Measurements from ENCODE around the gene SIX4.
"Not testable (repeated sequence)": the region's sequence is repeated elsewhere in the genome, so short reads cannot be mapped to it uniquely, and the experiment has no call there.

The SIX4 gene

GRCh38 chr14:60723907-60724618, at the start of gene SIX4:
TSS of gene SIX4 (minus strand) at chr14:60724351. CDS start at chr14:60724074, 277 bp downstream.
- DNase-seq, result peak; percentile 58

GRCh38 chr14:60773558-60773957, 49.4 kb upstream of the SIX4 start:
- DNase-seq, result no peak

GRCh38 chr14:60771117-60771516, 47.0 kb upstream of the SIX4 start:
- DNase-seq, result no peak

- DNase-seq, result no peak
Observed at GRCh38 chr14:60768602-60769001, 44.5 kb upstream of the SIX4 start.

GRCh38 chr14:60760644-60761364, 36.7 kb upstream of the SIX4 start:
- DNase-seq, result no peak

GRCh38 chr14:60760209-60760608, 36.1 kb upstream of the SIX4 start:
- no peak for DNase-seq

- no peak for DNase-seq
Observed at GRCh38 chr14:60758885-60759284, 34.7 kb upstream of the SIX4 start.

DNA sequence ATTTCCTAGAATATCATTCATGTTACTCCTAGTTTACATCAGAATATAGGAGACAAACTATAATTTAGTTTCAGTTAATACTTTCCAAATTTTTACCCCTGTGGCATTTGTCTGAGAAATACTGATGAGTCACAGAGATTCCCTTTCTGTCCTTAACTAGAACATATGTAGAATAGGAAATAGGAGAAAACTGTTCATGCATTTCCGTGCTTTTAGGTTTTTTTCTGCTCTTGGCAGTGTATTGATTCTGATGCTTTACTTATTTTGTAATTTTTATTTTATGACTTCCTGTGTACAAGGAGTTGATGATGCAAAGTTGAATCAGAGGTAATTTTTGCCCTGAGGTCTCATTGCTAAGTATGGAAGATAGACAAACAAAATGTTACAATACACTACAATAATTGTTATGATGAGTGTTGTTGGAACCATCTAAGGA, 33.4 kb upstream of the SIX4 start:
- DNase-seq, result no peak

GRCh38 chr14:60756847-60757246, 32.7 kb upstream of the SIX4 start:
- no peak for DNase-seq

GRCh38 chr14:60753264-60754119, 29.3 kb upstream of the SIX4 start:
- no peak for DNase-seq

- no peak for DNase-seq
Observed at GRCh38 chr14:60744566-60744965, 20.4 kb upstream of the SIX4 start.

DNA sequence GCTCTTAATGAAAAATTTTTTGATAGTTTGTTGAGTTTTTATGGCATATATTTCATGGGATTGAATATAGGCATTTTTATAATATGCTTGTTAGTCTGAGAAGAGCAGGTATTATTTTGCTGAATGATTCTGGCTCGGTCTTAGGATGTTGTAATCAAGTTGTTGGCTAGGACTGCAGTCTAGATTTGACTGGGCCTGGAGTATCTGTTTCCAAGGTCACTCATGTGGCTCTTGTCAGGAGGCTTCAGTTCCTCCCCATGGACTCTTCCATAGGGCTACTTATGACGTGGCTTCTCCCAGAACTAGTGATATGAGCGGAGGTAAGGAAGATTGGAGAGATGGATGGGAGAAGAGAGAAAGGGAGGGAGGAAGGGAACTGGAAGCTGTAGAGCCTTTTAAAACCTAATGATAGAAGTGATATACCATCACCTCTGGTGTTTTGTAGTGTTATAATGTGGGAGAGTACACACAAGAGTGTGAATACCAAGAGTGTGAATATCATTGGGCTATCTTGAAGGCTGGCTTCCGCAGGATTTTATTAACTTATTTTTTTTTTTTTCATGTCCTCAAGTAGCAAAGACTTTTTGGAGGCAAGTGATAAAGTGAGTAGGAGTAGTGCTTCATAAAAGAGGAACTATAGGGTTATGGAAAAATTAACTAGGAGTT, 14.8 kb upstream of the SIX4 start:
- DNase-seq, result no peak

- no peak for DNase-seq
Observed at GRCh38 chr14:60736494-60736893, 12.3 kb upstream of the SIX4 start.

- no peak for DNase-seq
Observed at GRCh38 chr14:60735416-60735815, 11.3 kb upstream of the SIX4 start.

DNA sequence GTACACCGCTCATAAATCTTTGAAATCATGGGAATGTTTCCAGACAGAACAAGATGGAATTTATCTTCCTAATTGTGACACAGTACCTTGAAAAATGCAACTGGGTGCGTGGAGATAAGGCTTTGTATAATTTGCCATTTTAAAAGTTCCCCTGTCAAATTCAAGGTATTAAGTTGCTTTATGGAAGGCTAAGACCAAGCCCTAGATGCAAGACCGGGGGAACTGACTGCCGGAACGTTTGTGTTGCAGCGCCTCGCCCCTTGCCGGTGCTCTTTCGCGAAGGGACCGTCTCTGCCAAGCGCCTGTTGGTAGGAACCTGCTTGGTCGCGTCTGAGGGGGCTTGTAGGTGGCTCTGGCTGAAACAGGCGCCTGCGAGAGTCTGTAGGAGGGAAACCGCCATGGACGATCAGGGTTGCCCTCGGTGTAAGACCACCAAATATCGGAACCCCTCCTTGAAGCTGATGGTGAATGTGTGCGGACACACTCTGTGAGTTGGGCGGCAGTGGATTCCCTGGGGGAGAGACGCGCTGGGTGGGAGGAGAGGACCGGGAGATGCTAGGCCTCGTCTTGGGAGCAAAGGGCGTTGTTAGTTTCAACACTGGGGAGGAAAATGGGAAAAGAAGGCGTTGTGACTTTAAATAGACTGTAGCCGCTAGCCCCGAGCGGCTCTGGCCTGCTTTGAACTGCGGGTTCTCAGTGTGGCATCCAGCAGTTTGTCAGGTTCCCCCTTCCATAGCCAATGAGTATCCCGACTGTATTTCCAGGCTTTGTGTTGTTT, 10.5 kb upstream of the SIX4 start, which contains the start of gene MNAT1:
TSS of gene MNAT1 (plus strand) at position 297 of the 778 bp plus-strand sequence. CDS start at position 399, 102 bp downstream.
- peak; percentile 93 for DNase-seq

DNA sequence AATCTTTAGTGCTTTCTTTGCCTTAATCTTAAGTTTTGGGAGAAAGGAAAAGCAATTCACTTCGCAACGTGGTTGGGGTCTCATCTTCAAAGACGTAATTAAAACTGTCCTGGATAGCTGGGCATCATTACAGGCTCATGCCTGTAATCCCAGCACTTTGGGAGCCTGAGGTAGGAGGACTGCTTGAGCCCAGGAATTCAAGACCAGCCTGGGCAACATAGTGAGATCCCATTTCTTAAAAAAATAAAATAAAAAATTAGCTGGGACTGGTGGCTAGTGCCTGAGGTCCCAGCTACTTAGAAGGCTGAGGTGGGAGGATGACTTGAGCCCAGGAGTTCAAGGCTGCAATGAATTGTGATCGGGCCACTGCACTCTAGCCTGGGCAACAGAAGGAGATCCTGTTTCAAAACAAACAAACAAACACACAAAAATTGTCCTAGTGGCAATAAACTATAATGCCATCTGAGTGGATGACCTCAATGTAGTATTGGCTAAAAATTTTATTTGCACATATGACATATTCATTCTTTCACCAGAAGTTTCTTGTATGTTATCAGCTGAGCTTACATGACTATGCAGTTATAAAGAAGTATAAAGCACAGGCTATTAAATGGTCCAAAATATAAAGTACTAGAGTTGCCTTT, 8.8 kb upstream of the SIX4 start:
- DNase-seq, result no peak

DNA sequence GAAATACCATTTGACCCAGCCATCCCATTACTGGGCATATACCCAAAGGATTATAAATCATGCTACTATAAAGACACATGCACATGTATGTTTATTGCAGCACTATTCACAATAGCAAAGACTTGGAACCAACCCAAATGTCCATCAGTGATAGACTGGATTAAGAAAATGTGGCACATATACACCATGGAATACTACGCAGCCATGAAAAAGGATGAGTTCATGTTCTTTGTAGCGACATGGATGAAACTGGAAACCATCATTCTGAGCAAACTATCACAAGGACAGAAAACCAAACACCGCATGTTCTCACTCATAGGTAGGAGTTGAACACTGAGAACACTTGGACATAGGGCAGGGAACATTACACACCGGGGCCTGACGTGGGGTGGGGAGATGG, 7.1 kb upstream of the SIX4 start:
- not testable (repeated sequence) for DNase-seq

- no peak for DNase-seq
Observed at GRCh38 chr14:60723116-60723906, 840 bp downstream of the SIX4 start.

DNA sequence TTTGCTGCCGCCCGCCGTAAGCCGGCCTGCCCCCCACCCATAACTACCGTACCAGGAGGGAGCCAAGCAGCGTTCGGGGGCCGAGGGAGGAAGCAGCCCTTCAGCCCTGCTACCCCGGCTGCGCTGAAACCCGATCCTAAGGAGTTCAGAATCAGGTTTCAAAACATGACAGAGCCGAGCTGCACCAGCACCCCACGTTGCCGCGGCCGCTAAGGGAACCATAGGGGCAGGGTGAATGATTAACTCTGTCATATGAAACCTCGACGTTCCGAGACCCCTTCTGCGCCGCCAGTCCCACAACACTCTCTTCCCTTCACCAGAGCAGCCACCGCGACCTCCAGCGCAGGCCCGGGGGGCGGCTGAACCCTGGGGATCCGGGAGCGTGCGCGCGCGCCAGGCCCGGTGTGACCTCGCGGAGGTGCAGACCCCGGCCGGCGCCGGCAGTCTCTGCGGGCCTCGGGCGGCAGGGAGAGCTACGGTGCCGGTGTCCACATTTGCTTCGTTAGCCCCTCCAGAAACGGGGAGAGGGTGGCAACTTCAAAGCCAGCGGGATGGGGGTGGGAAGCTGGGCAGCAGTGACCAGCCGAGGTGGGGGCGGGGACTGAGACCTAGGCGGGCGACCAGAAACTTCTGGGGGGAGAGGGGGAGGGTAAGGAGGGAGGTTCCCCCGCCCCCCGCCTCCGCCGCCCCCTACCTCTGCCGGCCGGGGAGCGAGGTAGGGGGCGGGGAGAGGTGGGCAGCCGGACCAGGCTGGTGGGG, 1.6 kb downstream of the SIX4 start:
- DNase-seq, result peak; percentile 37

- no peak for DNase-seq
Observed at GRCh38 chr14:60722107-60722356, 2.1 kb downstream of the SIX4 start.

Data from NCI-H1694 (cell line).